ENCODE measurements around the gene CAMTA1. TPM values are rescaled to one million over a fixed set of nuclear protein-coding genes. Genes with fewer than 3 reads are reported as not detected.

Gene CAMTA1
- total RNA-seq, 4 donors from 2014 or later, result 57.4 to 88.3 (median 62.1) TPM

GRCh38 chr1:7008975-7009740 lies 223.9 kb downstream of the CAMTA1 start:
- TF ChIP-seq POLR2A (IDR thresholded peaks at IDR 0.05), result no peak
- no peak for TF ChIP-seq CTCF (IDR thresholded peaks at IDR 0.05)
- Histone ChIP-seq H3K27ac (no peak overlapping the region), H3K4me1 (no peaks in the 10 kb centered on the region), H3K36me3 (no peaks in the 10 kb centered on the region), H3K9me3 (no peaks in the 10 kb centered on the region), H3K4me3 (no peak overlapping the region), H3K27me3 (no peaks in the 10 kb centered on the region)
- DNase-seq, result no peak

DNA sequence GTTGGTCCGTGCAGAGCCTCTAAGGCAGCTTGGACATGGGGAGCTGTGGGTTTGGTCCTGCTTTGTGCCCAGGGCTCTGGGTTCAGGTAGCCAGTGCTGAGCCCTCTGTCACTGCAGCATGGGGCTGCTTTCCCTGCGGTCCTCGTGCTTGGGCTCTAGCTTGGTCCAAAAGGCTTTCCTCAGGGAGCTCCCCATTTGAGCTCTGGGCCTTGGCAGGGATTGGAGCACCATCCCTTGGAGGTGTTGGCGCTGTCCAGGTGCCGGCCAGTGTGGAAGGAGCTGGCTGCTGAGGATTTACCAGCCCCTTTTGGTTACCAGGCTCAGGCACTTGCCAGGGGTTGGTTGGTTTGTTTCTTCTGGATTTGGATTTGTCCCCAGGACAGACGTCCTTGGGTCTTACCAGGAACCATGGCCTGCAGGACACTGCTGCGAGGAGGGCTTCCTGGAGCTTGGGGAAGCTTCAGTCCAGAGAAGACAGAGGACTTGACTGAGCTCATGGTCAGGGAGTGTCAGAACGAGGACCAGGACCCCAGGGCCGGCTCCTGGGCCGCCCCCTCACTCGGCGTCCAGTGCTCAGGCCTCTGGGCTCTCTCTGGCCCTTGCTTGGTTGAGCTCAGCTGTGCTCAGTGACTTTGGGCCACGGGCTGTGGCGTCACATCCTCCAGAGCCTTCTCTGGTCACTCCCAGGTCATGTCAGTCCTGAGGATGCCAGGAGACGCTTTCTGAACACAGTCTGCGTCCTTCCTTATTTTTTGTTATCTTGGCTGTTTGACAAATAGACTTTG lies 224.7 kb downstream of the CAMTA1 start:
- H3K9me3 ChIP-seq, result no peaks in the 10 kb centered on the region
- no peak overlapping the region for H3K4me3 ChIP-seq
- TF ChIP-seq CTCF (IDR thresholded peaks at IDR 0.05), result no peak
- TF ChIP-seq POLR2A (IDR thresholded peaks at IDR 0.05), result no peak
- no peak overlapping the region for H3K27ac ChIP-seq
- no peaks in the 10 kb centered on the region for H3K27me3 ChIP-seq
- H3K4me1 ChIP-seq, result no peaks in the 10 kb centered on the region
- H3K36me3 ChIP-seq, result no peaks in the 10 kb centered on the region
- no peak for DNase-seq

DNA sequence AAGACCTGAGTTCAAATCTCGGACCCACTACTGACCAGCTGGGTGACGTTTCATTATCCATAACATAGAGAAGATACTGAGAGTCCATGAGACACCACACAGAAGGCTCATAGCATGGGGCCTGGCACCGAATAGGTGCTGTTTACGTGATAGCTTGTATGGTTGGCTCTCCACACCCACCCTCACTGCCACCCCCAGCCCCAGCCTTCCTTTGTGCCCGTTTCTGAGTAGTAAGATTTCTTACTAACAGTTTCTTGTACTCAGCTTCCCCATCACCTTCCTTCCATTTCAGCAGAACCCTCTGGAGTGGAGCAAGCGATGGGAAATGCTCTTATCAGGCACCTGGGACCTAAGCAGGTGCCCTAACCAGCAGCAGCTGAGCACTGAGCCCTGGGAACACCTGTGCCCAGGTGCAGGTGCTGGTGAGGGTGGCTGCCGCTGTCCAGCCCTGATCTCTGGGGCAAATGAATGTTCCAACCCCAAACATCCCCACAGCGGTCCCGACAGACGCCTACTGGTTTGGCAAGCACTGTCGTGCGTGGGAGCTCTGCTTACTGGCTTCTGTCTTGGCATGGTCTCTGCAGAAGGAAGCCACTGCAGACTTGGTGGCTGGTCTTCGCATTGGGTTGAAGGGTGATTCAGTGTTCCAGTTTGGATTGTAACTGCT lies 225.4 kb downstream of the CAMTA1 start:
- Histone ChIP-seq H3K4me1 (no peaks in the 10 kb centered on the region), H3K4me3 (no peak overlapping the region), H3K36me3 (no peaks in the 10 kb centered on the region), H3K27ac (no peak overlapping the region), H3K27me3 (no peaks in the 10 kb centered on the region), H3K9me3 (no peaks in the 10 kb centered on the region)
- TF ChIP-seq CTCF (IDR thresholded peaks at IDR 0.05) (no peak), POLR2A (IDR thresholded peaks at IDR 0.05) (no peak)
- DNase-seq, result no peak

GRCh38 chr1:7011826-7012225 lies 226.6 kb downstream of the CAMTA1 start:
- no peak for DNase-seq
- Histone ChIP-seq H3K36me3 (no peaks in the 10 kb centered on the region), H3K4me1 (no peaks in the 10 kb centered on the region), H3K27me3 (no peaks in the 10 kb centered on the region), H3K27ac (no peak overlapping the region), H3K9me3 (no peaks in the 10 kb centered on the region), H3K4me3 (no peak overlapping the region)
- no peak for TF ChIP-seq POLR2A (IDR thresholded peaks at IDR 0.05)

DNA sequence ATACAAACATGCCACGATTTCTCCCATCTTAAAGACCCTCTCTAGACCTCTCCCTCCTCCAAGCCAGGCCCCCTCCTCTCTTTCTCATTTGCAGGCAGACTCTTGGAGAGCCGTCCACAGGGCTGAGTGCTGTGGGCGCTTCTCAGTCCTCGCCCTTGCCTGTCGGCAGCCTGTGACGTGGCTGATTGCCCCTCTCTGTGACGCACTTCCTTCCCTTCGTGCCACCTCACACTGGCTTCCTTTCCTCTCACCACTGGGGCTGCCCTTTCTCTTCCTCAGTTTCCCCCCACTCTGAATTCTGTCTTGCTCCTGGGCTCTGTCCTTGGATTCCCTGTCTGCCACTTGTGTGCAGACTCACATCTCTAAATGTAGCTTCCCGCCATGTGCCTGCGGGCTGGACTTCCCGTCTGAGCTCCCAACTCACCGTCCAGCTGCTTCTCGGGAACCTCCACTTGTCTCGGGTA lies 227.2 kb downstream of the CAMTA1 start:
- DNase-seq, result no peak
- H3K4me3 ChIP-seq, result no peak overlapping the region
- no peaks in the 10 kb centered on the region for H3K27me3 ChIP-seq
- no peaks in the 10 kb centered on the region for H3K4me1 ChIP-seq
- TF ChIP-seq POLR2A (IDR thresholded peaks at IDR 0.05) (no peak), CTCF (IDR thresholded peaks at IDR 0.05) (no peak)
- H3K36me3 ChIP-seq, result no peaks in the 10 kb centered on the region
- no peak overlapping the region for H3K27ac ChIP-seq
- H3K9me3 ChIP-seq, result no peaks in the 10 kb centered on the region
